GM18502 (cell line): ENCODE results near the gene PODXL2.
"Not testable (repeated sequence)": the region's sequence is repeated elsewhere in the genome, so short reads cannot be mapped to it uniquely, and the experiment has no call there.

Experiments used
- ATAC-seq: cut with Tn5 transposase; IDR thresholded peaks from one replicate; pipeline ENCODE4 v1.9.1; 2021; ENCODE audit warnings: mild to moderate bottlenecking; ENCODE audit not compliant: unreplicated experiment, poor library complexity

PODXL2 gene

GRCh38 chr3:127604546-127605165 is 24.3 kb upstream of the PODXL2 start:
- ATAC-seq, result no peak

DNA sequence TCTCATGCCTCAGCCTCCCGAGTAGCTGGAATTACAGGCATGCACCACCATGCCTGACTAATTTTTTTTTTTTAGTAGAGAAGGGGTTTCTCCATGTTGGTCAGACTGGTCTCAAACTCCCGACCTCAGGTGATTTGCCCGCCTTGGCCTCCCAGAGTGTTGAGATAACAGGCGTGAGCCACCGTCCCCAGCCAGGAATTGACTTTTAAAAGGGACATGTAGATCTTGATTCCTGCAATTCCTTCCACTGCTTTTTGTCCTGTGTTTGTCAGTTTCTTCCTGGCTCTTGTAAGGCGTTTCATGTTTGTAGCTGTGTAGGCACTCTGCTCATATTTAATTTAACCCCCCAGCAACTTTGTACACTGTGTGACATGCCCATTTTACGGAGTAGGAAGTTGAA is 23.4 kb upstream of the PODXL2 start:
- ATAC-seq, result not testable (repeated sequence)

DNA sequence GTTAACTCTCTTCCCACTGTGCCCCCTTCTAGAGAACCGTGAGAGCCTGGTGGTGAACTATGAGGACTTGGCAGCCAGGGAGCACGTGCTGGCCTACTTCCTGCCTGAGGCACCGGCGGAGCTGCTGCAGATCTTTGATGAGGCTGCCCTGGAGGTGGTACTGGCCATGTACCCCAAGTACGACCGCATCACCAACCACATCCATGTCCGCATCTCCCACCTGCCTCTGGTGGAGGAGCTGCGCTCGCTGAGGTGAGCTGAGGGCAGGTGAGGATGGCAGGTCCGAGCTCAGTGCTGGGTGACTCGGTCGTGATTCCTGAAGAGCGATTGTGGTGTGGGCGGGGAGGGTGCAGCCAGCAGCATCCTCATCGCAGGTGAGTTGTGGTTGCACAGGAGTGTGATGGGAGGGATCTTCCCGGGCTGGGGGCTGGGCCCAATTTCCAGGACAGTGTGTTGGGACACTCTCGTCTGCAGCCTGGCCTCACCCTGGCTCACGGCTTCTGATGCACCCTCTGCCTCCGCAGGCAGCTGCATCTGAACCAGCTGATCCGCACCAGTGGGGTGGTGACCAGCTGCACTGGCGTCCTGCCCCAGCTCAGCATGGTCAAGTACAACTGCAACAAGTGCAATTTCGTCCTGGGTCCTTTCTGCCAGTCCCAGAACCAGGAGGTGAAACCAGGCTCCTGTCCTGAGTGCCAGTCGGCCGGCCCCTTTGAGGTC is 22.7 kb upstream of the PODXL2 start:
- no peak for ATAC-seq

GRCh38 chr3:127606981-127607595 is 21.9 kb upstream of the PODXL2 start:
- ATAC-seq, result no peak

GRCh38 chr3:127607675-127608361 is 21.2 kb upstream of the PODXL2 start:
- no peak for ATAC-seq

GRCh38 chr3:127608362-127608718 is 20.6 kb upstream of the PODXL2 start:
- no peak for ATAC-seq

DNA sequence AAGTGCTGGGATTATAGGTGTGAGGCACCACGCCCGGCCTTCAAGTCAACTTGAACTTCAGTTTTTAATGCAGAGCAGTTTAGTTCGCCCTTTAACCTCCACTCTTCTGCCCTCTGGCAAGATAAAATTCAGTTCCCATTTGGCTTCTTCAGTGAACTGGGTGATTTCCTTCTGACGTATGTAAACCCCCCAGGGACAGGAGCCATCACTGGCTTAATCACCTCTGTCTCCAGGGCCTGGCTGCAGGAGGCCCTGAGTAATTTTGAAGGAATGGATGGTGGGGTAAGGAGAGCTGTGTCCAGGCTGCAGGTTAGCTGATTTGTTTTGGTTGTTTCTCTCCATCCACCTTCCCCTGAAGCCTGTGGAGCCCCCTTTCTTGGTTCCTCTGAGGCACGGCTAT is 18.9 kb upstream of the PODXL2 start:
- no peak for ATAC-seq

DNA sequence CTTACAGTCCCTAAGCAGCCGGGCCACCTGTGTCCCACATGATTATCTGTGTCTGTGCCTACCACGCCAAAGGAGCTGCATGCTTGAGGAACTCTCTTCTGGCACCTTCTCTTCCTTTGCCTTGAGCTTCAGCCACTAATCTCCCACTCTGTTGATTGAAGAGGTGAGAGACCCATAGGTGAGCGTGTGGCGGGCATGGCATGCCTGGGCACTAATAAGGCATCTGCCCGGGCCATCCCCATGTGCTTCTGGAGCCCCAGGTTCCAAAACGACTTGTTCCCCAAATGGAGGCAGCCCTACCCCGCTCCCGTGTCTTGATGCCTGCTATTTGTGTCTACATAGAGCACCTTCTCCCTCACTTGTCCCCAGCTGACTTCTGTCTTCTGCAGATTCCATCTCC is 17.7 kb upstream of the PODXL2 start:
- no peak for ATAC-seq

GRCh38 chr3:127612966-127613365 is 16.0 kb upstream of the PODXL2 start:
- ATAC-seq, result no peak

GRCh38 chr3:127613406-127613805 is 15.6 kb upstream of the PODXL2 start:
- ATAC-seq, result no peak

GRCh38 chr3:127614928-127615589 is 13.9 kb upstream of the PODXL2 start:
- ATAC-seq, result no peak

GRCh38 chr3:127615631-127616305 is 13.2 kb upstream of the PODXL2 start:
- no peak for ATAC-seq

- no peak for ATAC-seq
Observed at GRCh38 chr3:127616836-127617605, 12.0 kb upstream of the PODXL2 start.

DNA sequence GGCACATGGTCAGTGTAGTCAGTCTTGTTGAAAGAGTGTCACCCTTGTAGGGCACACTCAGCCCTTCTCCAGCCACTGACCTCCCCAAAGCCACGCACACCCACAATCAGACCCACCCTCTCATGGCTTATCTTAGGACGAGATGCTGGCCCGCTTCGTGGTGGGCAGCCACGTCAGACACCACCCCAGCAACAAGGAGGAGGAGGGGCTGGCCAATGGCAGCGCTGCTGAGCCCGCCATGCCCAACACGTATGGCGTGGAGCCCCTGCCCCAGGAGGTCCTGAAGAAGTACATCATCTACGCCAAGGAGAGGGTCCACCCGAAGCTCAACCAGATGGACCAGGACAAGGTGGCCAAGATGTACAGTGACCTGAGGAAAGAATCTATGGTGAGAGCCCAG is 10.1 kb upstream of the PODXL2 start:
- no peak for ATAC-seq

DNA sequence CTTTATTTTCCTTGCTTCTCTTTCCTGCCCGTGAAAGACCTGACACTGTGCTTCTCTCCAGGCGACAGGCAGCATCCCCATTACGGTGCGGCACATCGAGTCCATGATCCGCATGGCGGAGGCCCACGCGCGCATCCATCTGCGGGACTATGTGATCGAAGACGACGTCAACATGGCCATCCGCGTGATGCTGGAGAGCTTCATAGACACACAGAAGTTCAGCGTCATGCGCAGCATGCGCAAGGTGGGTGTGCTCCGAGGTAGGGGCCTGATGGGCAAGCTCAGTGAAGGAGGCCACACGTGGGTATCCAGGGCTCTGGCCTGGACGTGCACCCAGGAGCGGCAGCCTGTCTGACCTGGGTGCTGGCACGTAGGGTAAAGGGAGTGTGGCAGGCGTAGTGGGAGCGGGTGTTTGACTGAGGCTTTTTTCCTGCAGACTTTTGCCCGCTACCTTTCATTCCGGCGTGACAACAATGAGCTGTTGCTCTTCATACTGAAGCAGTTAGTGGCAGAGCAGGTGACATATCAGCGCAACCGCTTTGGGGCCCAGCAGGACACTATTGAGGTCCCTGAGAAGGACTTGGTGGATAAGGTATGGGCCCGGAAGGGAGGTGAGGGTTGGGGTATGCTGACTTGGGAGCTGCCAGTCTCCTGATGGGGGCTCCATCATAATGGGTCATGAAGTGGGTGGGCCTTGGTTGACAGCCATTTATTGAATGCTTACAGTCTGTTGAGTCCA is 8.2 kb upstream of the PODXL2 start:
- no peak for ATAC-seq

- ATAC-seq, result no peak
Observed at GRCh38 chr3:127622031-127622430, 7.0 kb upstream of the PODXL2 start.

GRCh38 chr3:127622772-127623576 is 6.0 kb upstream of the PODXL2 start:
- no peak for ATAC-seq

- no peak for ATAC-seq
Observed at GRCh38 chr3:127624063-127624462, 4.9 kb upstream of the PODXL2 start.
